IPS-NIHi7 (cell line): ENCODE data around the gene TMEM176A.
A peak's percentile ranks its signal among the peaks of the same experiment; 100 is the strongest.
"Not testable (repeated sequence)": the region's sequence is repeated elsewhere in the genome, so short reads cannot be mapped to it uniquely, and the experiment has no call there.

ENCODE experiments used
- DNase-seq: peaks from one replicate; pipeline ENCODE4 v3.0.0; 2012; ENCODE audit warnings: mixed read lengths; ENCODE audit errors: extremely low spot score

TMEM176A gene

DNA sequence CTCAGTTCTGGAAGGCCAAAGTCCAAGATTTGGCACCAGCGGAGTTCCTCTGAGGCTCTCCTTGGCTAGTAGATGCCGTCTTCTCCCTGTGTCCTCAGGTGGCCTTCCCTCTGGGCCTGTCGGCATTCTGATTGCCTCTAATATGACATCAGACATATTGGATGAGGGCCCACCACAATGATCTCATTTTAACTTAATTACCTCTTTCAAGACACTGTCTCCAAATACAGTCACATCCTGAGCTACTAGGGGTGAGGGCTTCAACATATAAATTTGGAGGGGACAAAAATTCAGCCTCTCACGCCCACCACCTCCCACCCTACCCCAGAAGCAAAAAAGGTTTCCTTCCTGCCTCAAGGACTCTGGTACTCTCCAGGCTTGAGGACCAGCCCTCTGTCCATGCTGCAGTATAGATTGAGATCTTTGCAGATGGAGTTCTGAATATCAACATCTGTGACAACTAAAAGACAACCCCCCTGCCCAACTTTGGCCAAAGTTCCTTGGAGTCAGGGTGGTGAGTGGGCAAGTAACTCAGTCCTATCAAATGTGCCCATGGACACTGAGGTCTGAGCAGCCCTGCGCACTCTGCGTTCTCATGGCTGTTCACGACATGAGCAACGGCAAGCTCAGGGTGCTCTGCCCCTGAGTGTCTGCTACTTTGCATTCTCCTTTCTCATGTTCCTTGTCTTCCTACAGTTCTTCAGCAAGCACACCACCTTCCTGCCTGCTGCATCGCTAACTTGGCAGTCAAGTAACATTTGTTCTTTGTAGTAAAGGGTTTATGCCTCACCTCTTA is 11.9 kb upstream of the TMEM176A start:
- DNase-seq = no peak

DNA sequence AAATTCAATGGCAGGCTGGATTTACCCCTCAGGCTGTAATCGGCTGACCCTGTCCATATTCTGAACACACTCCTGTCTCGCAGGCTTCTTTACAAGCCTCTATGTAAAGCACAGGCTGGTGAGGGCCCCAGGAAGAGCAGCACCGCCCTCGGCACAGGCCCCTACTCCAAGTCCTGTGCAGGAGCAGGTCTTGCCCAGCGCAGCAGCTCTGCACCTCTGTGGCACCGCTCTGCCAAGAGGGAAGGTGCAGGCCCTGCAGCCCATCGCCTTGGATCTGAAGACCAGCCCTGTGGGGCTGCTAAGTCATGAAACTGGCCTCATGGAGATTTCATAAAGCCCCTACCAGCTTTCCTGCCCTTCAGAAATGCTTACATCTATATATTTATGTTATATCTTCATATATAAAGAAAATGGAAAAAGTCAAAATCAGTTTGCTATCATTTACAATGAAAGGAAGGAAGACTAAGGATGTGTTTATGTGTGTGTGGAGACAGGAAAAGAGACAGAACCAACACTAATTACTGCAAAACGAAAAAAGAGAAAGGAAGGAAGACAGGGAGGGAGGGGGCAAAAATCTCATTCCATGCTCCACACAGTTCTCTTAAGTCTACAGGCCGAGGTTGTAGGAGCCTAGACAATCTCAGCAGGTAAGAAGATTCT is 10.0 kb upstream of the TMEM176A start:
- DNase-seq = no peak

DNA sequence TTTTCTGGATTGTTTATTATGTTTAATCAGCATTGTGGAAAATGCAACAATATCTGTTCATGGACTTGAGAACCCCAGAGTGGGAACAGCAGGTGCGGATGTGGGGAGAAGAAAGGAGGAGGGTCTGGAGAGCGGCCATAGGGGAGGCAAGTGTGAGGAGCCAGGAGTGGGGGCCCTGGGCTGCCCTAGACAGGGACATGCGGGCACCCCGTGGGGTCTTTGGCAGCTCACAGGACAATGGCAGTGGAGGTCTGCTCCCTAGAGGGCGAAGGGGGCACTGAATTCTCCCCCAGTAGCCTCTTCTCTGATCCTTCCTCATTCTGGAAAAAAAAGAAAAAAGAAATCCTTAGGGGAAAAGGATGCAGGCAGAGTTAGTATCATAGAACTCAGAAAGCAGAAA is 9.3 kb upstream of the TMEM176A start:
- no peak for DNase-seq

DNA sequence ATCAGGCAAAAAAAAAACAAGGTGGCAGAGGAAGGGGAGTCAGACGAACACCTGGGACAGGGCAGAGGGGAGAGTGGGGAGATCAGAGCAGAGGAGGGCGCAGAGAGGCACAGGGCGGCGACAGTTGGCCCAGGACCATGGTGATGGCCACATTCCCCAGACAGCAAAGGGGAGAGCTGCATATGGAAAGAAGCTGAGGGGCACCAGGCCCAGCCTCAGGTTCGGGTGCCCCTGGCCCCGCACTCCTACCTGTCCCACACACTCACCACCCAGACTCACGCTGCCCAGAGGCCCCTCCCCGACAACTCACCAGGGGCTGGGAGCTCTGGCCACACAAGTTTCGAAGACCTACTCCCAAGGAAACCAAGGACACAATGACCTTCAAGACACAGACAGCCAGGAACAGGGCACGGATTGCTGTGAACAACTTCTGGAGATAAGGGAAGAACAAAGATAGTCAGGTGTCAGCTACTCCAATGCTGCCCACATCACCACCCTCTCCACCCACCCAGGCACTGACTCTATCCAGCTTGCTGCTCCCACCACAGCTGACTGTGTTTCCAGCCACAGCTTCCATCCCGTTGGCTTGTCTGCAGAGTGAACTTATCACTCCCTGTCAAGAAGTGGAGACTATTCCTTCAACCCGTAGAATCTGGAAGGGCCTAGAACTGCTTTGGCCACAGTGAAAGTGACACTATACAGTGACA is 8.7 kb upstream of the TMEM176A start:
- no peak for DNase-seq

DNA sequence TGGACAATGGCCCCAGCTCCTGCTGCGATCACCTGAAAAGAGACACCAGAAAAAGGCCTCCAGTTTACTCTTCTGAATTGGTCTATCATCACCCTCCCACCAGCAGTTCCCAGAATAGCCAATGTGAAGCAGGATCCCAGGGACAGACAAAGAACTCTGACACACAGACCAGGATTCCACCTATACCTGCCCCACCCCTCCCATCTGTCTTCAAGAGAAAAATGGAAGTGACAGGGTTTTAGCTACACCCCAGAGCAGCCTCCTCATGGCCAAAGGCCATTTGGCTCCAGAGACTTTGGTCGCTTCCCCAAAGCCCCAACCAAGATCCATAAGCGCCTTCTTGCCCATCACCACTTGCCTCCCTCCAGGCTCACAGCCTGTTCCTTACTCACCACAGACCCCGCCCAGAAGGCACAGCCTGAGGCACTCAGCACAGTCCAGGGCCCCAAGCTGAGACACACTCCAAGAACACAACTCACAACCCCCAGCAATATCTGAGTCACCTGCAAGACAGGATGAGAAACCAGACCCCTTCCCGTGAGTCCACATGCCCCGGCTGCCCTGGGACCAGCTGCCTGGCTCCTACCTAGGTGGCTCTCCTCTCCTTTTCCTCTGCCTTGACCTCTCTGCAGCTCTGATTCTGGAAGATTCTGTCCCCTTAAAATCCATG is 6.9 kb upstream of the TMEM176A start:
- no peak for DNase-seq

DNA sequence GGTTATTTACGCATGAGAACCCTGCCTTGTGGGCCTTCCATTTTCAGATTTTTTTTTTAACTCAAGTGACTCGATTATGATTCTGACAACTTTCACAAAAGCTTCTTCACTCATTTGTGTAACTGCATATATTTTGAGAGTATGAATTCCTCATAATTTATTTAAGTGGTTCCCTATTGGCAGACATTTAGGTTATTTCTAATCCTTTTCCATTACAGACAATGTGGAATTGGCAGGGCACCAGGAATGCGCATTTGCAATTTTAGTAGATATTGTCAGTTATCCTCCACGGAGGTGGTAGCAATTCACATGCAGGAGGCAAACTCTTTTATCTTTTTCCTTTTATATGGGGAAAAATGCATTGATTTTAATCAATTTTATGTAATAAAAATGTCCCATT is 2.9 kb upstream of the TMEM176A start:
- DNase-seq = no peak

DNA sequence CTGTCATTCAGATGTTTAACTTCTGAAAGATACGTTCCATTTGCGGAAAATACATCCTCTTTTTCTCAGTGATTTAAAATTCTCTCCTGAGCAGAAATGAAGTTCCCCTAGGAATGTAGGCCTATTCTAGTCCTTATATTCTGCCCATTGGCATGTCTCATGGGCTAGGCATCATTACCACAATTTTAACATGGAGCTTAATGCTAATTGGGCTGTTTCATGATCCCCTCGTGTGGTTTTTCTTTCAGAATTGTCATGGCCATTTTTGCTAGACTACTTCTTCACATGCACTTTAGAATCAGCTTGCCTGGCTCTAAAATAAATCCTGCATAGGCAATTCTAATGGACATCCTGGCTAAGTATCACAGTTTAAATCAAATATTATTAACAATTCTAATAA is 1.4 kb upstream of the TMEM176A start:
- no peak for DNase-seq

DNA sequence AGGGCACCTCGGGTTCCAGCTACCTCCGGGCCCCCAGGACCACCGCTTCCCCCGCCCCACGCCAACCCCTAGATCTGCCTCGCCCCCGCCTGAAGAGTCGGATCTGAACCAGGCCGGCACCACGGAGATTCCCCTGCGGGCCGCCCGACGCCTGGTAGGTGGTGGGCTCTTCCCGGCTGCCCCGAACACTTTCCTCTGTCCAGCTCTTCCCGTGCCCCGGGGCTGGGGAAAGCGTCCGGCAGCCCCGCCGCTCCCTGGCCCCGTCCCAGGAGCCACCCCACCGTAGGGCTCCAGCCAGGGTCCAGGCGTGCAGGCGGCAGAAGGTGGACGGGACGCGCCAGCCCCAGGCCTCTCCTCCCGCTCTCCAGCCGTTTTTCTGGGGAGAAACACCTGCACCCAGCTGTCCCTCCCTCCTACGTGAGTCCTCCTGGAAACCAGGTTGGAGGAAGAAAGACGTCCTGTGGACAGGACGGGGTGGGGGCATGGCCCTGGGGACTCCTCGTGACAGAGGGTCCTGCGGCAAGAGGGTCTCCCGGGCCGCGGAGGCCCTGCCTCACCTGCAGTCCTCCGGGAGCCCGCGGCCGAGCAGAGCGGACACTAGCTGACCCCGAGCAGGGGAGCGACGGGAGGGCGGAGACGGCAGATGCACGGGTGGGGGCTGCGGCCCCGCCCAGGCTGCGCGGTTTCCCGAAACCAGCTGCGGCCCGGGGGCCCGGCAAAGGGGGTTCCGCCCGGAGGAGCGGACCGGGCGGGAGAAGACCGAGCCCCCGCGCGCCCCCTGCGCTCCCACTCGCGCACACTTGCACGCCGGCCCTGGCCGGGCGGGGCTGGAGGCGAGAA is 608 bp upstream of the TMEM176A start, which contains the start of gene TMEM176B:
TMEM176B (minus strand) TSS at position 624 of the 840 bp plus-strand sequence. CDS start 3,795 bp downstream, outside the sequence.
- peak; percentile 28 for DNase-seq

DNA sequence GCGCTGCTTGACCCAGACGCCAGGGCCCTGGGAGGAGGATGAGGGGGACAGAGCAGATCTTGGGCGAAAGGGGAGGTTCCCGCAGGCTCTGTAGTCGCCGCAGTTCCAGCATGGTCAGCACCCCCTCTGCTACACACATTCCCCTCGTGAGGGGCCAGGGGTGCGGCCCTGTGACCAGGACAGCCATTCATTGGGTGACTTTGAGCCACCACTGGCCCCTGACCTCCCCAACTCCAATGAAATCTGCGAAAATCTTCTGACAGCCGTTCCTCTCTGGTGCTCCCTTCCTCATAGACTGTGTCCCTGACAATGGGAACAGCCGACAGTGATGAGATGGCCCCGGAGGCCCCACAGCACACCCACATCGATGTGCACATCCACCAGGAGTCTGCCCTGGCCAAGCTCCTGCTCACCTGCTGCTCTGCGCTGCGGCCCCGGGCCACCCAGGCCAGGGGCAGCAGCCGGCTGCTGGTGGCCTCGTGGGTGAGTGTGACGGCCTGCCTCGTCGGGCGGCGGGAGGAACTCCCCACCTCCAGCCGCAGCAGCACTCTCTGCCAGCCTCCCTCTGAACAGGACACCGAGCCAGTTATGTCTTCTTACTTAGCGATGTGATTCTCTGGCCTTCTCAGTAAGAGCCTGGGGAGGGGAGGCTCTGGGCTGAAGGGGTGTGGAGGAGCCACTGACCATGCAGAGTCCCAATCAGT is 825 bp downstream of the TMEM176A start:
- peak; percentile 30 for DNase-seq

DNA sequence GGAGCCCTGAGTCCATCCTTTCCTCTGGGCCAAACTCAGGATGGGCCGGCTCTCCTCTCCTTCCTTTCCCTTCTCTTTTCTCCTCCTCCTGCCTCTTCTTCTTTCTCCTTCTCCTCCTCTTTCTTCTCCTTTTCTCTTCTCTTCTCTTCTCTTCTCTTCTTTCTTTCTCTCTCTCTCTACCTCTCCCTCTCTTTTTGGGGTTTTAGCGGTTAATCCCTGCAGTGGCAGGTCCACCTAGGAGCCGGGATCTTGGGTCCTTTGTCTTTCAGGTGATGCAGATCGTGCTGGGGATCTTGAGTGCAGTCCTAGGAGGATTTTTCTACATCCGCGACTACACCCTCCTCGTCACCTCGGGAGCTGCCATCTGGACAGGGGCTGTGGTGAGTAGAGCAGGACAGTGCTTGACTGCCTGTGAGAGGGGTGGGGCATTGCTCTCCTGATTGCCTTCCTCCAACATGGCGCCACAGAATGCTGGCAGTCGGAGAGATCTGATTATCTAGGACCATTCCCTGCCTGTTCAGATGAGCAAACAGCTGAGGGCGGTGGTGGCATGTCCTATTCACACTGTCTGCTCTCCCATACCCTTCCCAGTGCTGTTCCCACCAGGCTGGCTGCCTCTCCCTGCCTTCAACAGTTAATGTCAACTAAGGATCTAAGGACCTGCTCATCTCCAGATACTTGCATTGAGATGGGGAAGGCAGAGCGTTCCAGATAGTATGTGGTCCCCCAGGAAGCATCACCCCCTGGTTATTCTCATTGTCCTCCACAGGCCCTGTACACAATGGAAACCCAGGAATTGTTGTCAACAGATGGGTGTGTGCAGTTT is 1.6 kb downstream of the TMEM176A start:
- DNase-seq = no peak

DNA sequence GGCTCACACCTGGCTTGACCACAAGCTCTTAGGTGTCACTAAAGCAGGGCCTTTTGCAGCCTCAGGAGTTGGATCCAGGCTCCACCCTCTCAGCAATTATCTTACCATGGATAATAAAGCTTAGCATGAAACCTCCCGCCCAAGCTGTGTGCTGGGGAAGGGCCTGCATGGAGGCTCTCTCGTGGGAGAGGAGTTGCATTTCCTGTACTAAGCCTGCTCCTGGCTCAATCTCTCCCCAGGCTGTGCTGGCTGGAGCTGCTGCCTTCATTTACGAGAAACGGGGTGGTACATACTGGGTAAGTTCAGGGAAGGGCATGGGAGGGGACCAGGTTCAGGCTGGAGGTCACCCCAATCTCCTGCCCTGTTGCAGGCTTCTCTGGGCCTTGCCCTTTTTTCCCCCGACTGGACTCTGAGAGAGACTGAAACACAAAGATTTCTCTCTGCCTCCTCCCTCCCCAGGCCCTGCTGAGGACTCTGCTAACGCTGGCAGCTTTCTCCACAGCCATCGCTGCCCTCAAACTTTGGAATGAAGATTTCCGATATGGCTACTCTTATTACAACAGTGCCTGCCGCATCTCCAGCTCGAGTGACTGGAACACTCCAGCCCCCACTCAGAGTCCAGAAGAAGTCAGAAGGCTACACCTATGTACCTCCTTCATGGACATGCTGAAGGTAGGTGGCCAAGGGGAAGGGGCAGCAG is 2.7 kb downstream of the TMEM176A start:
- DNase-seq = no peak

DNA sequence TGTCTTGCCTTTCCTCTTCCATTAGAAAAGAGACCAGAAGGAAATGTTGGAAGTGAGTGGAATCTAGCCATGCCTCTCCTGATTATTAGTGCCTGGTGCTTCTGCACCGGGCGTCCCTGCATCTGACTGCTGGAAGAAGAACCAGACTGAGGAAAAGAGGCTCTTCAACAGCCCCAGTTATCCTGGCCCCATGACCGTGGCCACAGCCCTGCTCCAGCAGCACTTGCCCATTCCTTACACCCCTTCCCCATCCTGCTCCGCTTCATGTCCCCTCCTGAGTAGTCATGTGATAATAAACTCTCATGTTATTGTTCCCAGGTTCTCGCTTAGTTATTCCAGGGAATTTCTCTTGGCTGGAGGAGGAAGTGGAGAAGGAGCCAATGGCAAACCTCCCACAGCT is 4.2 kb downstream of the TMEM176A start:
- DNase-seq = no peak

DNA sequence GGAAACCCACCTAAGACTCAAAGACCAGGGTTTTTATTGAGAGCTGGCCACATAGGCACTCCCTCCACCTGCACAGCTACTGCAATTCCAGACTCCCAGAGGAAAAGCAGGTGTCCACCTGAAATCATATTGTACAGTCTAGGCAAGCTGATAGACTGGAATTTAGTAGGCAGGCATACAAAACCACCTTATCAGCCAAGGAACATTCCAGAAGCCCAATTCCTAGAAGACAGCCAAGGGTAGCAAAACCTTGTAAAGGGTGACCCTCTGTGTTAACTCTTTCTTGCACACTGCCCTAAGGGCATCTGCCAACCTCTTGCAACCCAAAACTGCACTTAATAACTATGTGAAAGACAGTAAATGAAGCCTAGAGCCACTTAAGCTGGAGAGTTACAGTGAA is 5.3 kb downstream of the TMEM176A start:
- no peak for DNase-seq

DNA sequence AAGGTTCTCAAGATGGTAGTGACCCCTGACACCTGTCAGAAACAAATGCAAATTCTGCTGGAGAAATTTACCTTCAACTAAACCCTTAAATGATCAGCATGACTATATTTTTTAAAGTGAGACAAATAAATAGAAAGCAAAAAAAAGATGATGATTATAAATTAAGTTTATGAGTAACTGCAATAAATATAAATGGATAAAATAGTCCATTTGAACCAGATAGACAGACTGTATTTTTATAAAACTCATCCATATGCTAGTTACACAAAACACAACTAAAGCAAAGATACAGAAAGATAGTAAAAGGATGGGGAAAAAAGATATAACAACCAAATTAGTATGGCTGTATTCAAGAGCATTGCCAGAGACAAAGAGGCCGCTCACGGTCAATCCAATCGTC is 5.9 kb downstream of the TMEM176A start:
- DNase-seq = no peak

DNA sequence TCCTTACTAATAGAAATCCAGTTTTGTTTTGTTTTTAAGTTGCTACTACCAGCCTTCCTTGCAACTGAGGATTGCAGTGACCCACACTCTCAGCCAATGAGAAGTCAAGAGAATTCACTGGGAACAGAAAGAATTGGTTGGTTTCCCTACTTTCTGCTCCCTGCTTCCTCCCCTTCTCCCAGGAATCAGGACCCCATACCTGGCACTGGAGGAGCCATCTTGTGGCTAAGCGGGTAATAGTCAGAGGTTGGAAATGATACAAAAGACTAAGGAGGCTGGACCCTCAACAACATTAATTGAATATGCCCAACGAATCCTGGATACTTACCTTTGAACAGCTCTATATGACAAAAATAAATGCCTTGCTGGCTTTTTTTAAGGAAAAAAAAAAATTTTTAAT is 6.3 kb downstream of the TMEM176A start:
- peak; percentile 30 for DNase-seq

DNA sequence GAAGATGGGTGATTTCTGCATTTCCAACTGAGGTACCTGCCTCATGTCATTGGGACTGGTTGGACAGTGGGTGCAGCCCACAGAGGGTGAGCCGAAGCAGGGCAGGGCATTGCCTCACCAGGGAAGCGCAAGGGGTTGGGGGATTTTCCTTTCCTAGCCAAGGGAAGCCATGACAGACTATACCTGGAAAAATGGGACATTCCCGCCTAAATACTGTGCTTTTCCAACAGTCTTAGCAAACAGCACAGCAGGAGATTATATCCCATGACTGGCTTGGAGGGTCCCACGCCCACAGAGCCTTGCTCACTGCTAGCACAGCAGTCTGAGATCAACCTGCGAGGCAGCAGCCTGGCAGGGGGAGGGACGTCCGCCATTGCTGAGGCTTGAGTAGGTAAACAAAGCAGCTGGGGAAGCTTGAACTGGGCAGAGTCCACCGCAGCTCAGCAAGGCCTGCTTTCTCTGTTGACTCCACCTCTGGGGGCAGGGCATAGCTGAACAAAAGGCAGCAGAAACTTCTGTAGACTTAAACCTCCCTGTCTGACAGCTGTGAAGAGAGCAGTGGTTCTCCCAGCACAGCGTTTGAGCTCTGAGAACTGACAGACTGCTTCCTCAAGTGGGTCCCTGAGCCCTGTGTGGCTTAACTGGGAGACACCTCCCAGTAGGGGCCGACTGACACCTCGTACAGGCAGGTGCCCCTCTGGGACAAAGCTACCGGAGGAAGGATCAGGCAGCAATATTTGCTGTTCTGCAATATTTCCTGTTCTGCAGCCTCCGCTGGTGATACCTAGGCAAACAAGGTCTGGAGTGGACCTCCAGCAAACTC is 7.3 kb downstream of the TMEM176A start:
- DNase-seq = not testable (repeated sequence)

DNA sequence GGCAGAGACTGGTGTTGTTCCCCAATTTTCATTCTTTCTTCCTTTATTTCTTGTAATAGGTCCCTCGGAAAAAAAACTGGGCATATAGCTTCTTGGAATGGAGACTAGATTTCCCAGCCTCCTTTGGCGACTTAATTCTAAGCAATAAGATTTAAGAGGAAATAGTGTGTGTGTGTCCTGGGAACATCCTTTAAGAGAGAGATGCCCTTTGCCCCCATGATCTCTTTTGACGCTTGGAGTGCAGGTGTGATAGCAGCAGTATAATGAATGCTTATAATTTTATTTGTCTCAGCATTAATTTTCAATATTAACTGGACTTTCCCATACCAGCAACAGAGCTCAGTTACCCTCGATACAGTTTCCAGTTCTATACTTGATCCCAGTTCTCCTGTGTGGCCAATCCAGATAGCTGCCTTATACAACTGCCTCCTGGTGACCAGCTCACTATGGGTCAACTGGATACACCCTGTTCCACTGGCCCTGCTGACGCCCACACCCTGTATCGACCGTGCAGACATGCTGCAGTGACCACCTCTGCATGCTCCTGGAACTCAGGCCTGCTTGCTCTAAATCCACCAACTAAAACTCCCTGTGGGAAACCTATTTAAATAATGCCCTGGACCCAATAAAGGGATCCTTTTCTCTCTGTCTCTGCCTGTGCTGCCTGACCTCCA is 13.9 kb downstream of the TMEM176A start:
- no peak for DNase-seq

DNA sequence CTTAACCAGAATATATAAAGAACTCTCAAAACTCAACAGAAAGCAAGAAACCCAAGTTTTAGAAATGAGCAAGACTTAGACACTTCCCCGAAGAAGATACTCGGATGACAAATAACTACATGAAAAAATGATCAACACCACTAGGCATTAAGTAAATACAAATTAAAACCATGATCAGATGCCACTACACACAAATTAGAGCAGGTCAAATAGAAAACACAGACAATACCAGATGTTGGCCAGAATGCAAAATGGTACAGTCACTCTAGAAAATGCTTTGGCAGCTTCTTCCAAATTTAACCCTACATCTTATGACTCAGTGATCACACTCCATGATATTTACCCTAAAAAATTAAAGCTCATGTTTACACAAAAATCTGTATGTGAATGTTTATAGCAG is 18.4 kb downstream of the TMEM176A start:
- DNase-seq = no peak
